ENCODE results near the gene MIDN.

DNA sequence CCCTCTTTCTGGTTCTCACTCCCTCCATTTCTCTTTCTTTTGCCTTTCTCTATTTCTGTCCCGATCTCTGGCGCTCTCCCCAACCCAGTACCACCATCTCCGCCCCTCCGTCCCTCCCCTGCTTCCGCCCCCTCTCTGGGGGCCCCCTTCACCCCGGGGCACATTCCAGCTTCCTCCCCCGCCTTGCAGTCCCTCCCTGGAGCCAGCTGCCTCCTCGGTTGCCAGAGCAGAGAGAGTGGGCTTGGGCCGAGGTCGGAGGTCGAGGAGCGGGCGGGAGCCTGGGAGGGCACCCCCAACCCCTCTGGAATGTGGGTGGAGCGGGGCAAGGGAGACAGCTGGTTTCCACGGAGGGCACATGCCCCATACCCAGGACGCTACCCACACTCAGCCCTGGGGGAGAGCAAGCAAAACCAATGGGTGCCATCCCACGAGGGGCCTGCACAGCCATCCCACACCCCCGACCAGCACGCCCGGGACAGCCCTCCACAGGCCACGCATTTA lies 14.3 kb downstream of the MIDN start:
- TF ChIP-seq, protein P1, sequence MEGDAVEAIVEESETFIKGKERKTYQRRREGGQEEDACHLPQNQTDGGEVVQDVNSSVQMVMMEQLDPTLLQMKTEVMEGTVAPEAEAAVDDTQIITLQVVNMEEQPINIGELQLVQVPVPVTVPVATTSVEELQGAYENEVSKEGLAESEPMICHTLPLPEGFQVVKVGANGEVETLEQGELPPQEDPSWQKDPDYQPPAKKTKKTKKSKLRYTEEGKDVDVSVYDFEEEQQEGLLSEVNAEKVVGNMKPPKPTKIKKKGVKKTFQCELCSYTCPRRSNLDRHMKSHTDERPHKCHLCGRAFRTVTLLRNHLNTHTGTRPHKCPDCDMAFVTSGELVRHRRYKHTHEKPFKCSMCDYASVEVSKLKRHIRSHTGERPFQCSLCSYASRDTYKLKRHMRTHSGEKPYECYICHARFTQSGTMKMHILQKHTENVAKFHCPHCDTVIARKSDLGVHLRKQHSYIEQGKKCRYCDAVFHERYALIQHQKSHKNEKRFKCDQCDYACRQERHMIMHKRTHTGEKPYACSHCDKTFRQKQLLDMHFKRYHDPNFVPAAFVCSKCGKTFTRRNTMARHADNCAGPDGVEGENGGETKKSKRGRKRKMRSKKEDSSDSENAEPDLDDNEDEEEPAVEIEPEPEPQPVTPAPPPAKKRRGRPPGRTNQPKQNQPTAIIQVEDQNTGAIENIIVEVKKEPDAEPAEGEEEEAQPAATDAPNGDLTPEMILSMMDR (IDR thresholded peaks at IDR 0.05) = no peak
- no peak for TF ChIP-seq POLR2A (IDR thresholded peaks at IDR 0.05)
